ENCODE data around the gene HTD2.
"Not testable (repeated sequence)": the region's sequence is repeated elsewhere in the genome, so short reads cannot be mapped to it uniquely, and the experiment has no call there.

Gene HTD2

GRCh38 chr3:58334013-58334321 lies 27.6 kb downstream of the HTD2 start:
- ATAC-seq (ENCODE audit: low read depth), result no peak
- no peak for DNase-seq (ENCODE audit: low spot score)
- no peak overlapping the region for H3K27ac ChIP-seq (ENCODE audit: poor library complexity, severe bottlenecking)
- peaks cover 18% of the 10 kb centered on the region for H3K4me1 ChIP-seq (ENCODE audit: insufficient read depth, poor library complexity, severe bottlenecking)
- TF ChIP-seq CTCF (IDR thresholded peaks at IDR 0.05; ENCODE audit: poor library complexity, severe bottlenecking), result no peak
- H3K27me3 ChIP-seq (ENCODE audit: insufficient read depth, poor library complexity, severe bottlenecking), result no peaks in the 10 kb centered on the region
- no peaks in the 10 kb centered on the region for H3K36me3 ChIP-seq (ENCODE audit: low read depth)
- peak overlapping the region; percentile 92 for H3K4me3 ChIP-seq (ENCODE audit: severe bottlenecking)
- no peaks in the 10 kb centered on the region for H3K9me3 ChIP-seq (ENCODE audit: severe bottlenecking)

DNA sequence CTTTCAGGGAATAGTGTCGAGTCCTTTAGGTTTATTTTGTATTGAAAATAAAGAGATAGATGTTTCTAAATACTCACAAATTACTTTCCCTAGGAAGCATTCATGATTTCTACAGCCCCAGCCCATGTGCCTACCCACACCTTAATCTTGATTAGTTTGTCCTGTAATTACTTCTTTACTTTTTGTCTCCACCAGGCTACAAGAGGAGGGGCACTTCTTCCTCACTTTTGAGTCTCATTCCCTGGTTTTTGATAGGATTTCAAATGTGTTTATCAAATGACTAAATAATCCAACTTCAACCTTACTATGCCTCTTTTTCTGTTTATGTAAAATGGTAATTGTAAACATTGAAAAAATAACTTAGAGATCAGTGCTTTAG lies 28.2 kb downstream of the HTD2 start:
- Histone ChIP-seq H3K36me3 (ENCODE audit: low read depth) (no peaks in the 10 kb centered on the region), H3K27me3 (ENCODE audit: insufficient read depth, poor library complexity, severe bottlenecking) (no peaks in the 10 kb centered on the region), H3K4me3 (ENCODE audit: severe bottlenecking) (no peak overlapping the region), H3K4me1 (ENCODE audit: insufficient read depth, poor library complexity, severe bottlenecking) (peaks cover 18% of the 10 kb centered on the region), H3K27ac (ENCODE audit: poor library complexity, severe bottlenecking) (peak overlapping the region; percentile 72), H3K9me3 (ENCODE audit: severe bottlenecking) (no peaks in the 10 kb centered on the region)
- DNase-seq (ENCODE audit: low spot score), result no peak
- TF ChIP-seq CTCF (IDR thresholded peaks at IDR 0.05; ENCODE audit: poor library complexity, severe bottlenecking), result no peak
- ATAC-seq (ENCODE audit: low read depth), result no peak

DNA sequence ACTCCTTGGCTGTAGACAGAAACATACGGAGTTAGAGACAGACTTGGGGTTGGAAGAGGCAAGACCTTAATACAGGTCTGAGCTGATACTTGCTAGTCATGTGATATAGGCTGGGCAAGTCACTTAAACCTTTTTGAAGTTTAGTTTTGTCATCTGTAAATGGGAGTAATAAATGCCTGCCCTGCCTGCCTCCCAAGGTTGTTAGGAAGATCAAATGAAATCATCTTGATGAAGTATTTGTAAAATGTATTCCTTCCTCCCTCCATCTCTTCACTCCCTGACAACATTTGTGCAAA lies 29.3 kb downstream of the HTD2 start:
- ATAC-seq (ENCODE audit: low read depth), result peak; percentile 6; the same call in 2 of the 3 replicates
- Histone ChIP-seq H3K27me3 (ENCODE audit: insufficient read depth, poor library complexity, severe bottlenecking) (no peaks in the 10 kb centered on the region), H3K4me3 (ENCODE audit: severe bottlenecking) (no peak overlapping the region), H3K9me3 (ENCODE audit: severe bottlenecking) (no peaks in the 10 kb centered on the region), H3K4me1 (ENCODE audit: insufficient read depth, poor library complexity, severe bottlenecking) (peaks cover 18% of the 10 kb centered on the region), H3K36me3 (ENCODE audit: low read depth) (no peaks in the 10 kb centered on the region), H3K27ac (ENCODE audit: poor library complexity, severe bottlenecking) (peak overlapping the region; percentile 72)
- no peak for TF ChIP-seq CTCF (IDR thresholded peaks at IDR 0.05; ENCODE audit: poor library complexity, severe bottlenecking)
- no peak for DNase-seq (ENCODE audit: low spot score)

GRCh38 chr3:58336135-58336882 lies 30.0 kb downstream of the HTD2 start:
- DNase-seq (ENCODE audit: low spot score) (no peak), ATAC-seq (ENCODE audit: low read depth) (no peak)
- no peaks in the 10 kb centered on the region for H3K36me3 ChIP-seq (ENCODE audit: low read depth)
- H3K4me1 ChIP-seq (ENCODE audit: insufficient read depth, poor library complexity, severe bottlenecking), result peaks cover 18% of the 10 kb centered on the region
- no peak for TF ChIP-seq CTCF (IDR thresholded peaks at IDR 0.05; ENCODE audit: poor library complexity, severe bottlenecking)
- no peaks in the 10 kb centered on the region for H3K27me3 ChIP-seq (ENCODE audit: insufficient read depth, poor library complexity, severe bottlenecking)
- H3K4me3 ChIP-seq (ENCODE audit: severe bottlenecking), result no peak overlapping the region
- H3K9me3 ChIP-seq (ENCODE audit: severe bottlenecking), result no peaks in the 10 kb centered on the region
- H3K27ac ChIP-seq (ENCODE audit: poor library complexity, severe bottlenecking), result no peak overlapping the region

- no peak overlapping the region for H3K27ac ChIP-seq (ENCODE audit: poor library complexity, severe bottlenecking)
- DNase-seq (ENCODE audit: low spot score) (no peak), ATAC-seq (ENCODE audit: low read depth) (no peak)
- H3K36me3 ChIP-seq (ENCODE audit: low read depth), result no peaks in the 10 kb centered on the region
- no peaks in the 10 kb centered on the region for H3K27me3 ChIP-seq (ENCODE audit: insufficient read depth, poor library complexity, severe bottlenecking)
- no peaks in the 10 kb centered on the region for H3K9me3 ChIP-seq (ENCODE audit: severe bottlenecking)
- no peak for TF ChIP-seq CTCF (IDR thresholded peaks at IDR 0.05; ENCODE audit: poor library complexity, severe bottlenecking)
- H3K4me1 ChIP-seq (ENCODE audit: insufficient read depth, poor library complexity, severe bottlenecking), result peaks cover 18% of the 10 kb centered on the region
- no peak overlapping the region for H3K4me3 ChIP-seq (ENCODE audit: severe bottlenecking)
These were observed 30.9 kb downstream of the HTD2 start for GRCh38 chr3:58337190-58337589.

DNA sequence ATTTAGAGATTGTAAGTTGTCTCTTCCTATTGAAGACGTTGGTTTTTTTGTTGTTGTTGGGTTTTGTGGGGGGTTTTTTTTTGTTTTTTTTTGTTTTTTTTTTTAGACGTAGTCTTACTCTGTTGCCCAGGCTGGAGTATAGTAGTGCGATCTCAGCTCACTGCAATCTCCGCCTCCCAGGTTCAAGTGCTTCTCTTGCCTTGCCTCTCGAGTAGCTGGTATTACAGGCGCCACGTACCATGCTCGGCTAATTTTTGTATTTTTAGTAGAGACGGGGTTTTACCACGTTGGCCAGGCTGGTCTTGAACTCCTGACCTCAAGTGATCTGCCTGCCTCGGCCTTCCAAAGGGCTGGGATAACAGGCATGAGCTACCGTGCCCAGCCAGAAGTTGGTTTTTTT lies 32.8 kb downstream of the HTD2 start:
- not testable (repeated sequence) for ATAC-seq (ENCODE audit: low read depth); H3K4me3 ChIP-seq (ENCODE audit: severe bottlenecking); H3K27ac ChIP-seq (ENCODE audit: poor library complexity, severe bottlenecking); H3K27me3 ChIP-seq (ENCODE audit: insufficient read depth, poor library complexity, severe bottlenecking); DNase-seq (ENCODE audit: low spot score); H3K9me3 ChIP-seq (ENCODE audit: severe bottlenecking); H3K36me3 ChIP-seq (ENCODE audit: low read depth)
- peaks cover 16% of the 10 kb centered on the region for H3K4me1 ChIP-seq (ENCODE audit: insufficient read depth, poor library complexity, severe bottlenecking)
